HG02642 (cell line): ENCODE data around the gene TRIOBP.
"Not testable (repeated sequence)": the region's sequence is repeated elsewhere in the genome, so short reads cannot be mapped to it uniquely, and the experiment has no call there.

Source experiments
- ATAC-seq: cut with Tn5 transposase; IDR thresholded peaks from one replicate; pipeline ENCODE4 v1.9.1; 2021; ENCODE audit warnings: mild to moderate bottlenecking; ENCODE audit not compliant: unreplicated experiment, poor library complexity

Gene TRIOBP

DNA sequence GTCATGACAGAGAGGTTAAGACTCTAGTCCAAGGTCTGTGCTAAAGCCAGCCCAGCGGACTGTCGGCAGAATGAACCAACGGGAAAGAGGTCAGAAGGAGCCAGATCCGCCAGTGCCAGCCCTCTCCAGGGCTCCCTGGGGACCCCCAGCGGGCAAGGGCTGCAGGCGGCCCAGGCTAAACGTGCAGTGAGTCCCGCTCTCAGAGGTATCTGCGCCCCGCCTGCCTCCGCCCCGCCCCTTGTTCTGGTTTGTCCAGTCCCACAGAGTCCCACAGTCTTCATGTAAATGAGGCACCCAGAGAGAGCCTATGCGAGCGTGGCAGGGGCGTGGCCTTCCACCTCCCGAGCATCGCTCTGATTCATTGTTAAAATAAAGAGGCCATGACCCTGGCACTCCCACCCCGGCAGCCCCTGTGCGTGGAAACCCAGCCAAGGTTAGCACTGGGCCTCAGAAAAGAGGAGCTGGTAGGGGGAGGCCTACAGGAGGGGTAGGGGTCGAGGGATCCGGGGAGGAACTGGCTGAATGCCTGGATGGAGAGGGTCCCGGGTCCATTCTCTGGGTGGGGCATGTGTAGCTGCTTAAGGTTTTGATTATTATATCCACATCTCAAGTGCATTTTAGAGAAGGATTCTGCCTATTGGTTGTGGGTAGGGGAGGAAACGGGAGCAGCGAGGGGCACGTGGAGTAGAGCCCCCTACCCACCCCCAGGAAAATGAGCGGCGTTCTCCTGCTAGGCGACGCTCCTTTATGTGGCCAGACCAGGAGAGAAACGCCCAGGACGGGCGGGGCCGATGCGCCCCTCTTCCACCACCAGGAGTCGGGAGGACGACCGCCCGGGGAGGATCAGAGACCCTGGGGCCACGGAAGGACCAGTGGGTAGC, at the start of gene TRIOBP:
Gene TRIOBP, plus strand, starts transcription at position 392 of the 881 bp plus-strand sequence. CDS start 4,318 bp downstream, outside the sequence.
- ATAC-seq, result peak; percentile 90

- ATAC-seq, result no peak
Observed at GRCh38 chr22:37647317-37647716, 49.5 kb upstream of the TRIOBP start.

GRCh38 chr22:37647928-37648327, 48.9 kb upstream of the TRIOBP start:
- ATAC-seq, result no peak

DNA sequence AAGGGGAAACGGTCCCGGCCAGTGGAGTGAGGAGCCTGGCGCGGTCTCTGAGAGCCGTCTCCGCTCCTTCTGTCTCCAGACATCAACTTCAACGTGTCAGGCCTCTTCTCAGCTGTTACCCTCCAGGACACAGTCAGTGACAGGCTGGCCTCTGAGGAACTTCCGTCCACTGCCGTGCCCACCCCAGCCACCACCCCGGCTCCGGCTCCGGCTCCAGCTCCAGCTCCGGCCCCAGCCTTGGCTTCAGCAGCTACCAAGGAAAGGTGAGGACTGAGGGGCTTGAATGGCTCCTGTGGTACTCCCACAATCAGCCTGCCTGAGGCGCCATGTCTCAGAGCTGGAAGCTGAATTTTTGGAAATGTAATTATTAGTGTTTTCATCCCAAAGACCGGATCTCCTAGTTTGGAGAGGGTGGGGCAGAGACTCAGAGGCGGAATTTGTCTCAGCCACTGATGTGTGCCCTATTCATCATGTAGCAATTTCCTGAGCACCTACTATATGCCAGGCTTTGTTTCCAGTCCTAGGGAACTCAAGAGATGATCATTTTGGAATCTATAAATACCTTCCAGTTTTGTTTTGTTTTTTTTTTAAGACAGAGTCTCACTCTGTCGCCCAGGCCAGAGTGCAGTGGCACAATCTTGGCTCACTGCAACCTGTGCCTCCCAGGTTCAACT, 46.2 kb upstream of the TRIOBP start:
- ATAC-seq, result no peak

DNA sequence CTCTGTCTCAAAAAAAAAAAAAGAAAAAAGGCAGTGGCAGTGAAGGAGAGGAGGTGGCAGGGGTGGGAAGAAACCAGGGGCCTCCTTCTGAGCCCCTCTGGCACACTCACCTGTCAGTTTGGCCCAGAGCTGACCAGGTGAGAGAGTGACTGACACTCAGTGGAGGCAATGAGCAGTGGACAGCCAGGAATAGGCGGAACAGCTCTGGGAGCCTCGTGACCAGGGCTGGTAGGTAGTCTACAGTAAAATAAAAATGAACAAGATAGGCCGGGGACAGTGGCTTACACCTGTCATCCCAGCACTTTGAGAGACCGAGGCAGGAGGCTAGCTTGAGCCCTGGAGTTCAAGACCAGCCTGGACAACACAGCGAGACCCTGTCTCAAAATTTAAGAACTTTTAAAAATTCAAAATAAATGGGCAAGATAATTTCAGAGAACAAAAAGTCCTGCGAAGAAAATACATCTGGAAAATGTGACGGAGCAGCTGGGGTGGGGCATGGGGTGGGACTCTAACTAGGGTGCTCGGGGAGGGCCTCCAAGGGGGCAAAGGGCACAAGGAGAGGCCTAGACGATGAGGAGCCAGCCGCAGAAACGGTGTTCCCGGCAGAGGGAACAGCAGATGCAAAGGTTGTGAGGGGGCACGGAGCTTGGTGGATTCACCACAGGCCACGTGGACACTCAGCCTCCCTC, 42.1 kb upstream of the TRIOBP start:
- no peak for ATAC-seq

DNA sequence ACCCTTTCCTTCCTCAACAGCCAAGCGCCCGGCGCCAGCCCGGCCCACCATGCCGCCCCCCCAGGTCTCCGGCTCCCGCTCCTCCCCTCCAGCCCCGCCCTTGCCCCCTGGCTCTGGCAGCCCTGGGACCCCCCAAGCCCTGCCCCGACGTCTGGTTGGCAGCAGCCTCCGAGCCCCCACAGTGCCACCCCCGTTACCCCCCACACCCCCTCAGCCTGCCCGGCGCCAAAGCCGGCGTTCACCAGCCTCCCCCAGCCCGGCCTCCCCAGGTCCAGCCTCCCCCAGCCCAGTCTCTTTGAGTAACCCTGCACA, 41.6 kb upstream of the TRIOBP start:
- ATAC-seq, result no peak

DNA sequence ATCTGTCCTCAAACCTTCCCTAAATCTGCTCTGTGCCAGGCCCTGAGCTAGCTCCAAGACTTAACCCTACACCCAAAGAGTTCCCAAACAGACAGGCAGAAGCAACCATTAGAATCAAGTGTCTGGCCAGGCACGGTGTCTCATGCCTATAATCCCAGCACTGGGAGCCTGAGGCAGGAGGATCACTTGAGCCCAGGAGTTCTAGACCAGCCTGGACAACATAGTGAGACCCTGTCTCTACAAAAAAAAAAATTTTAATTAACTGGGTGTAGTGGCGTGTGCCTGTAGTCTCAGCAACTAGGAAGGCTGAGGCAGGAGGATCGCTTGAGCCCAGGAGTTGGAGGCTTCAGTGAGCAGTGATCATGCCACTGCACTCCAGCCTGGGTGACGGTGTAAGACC, 40.3 kb upstream of the TRIOBP start:
- not testable (repeated sequence) for ATAC-seq

DNA sequence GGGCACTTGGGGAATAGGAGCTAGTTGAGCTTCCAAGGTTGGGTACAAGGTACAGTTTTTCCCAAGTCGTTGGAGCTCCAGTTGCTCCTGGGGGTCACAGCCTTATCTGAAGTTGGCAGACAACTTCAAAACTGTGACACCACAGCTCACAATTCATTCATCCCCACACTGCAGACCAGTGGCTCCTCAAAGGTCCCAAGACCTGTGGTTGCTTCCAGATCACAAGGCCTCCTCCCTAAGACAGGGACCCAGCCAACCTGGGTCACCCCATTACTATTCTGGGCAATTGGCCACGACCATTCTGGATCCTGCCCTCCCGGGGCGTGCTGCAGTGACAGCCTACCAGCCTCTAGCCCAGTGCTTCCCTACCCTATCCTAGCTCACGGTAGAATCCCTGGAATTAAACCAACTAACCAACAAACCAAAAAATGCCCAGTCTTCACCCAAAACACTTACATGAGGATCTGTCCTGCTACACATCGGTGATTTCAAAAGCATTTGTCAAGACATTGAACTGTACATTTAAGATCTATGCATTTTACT, 39.2 kb upstream of the TRIOBP start:
- no peak for ATAC-seq

DNA sequence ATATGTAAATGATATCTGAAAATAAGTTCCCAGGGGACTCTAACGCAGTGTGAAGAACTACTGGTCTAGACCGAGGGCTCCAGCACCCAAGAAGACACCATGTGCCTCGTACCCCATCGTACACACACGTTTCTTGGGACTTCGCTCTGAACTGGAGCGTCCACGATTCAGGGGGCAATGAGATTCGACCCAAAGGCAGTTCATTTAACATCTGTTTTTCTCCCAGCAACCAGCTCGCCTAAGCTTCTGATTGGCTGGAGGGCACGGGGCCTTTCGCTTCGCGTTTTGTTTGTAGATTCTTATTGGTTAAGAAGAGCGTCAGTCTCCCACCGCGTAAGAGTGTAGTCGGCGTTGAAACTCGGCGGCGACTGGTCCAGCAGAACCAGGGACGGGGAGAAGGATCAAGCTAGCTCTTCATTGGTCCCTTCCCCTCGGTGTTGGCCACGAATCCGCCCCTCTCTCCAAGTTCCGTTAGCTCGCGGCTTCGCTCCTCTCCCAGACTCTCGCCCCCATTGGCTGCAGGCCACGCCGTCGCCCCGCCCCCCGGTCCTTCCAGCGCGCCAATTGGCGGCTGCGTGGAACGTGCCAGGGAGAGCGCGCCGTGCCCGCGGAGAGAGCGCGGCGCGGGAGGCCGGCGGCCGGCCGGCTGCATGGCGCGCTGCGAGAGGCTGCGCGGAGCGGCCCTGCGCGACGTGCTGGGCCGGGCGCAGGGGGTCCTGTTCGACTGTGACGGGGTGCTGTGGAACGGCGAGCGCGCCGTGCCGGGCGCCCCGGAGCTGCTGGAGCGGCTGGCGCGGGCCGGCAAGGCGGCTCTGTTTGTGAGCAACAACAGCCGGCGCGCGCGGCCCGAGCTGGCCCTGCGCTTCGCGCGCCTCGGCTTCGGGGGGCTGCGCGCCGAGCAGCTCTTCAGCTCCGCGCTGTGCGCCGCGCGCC, 38.4 kb upstream of the TRIOBP start, which contains the start of gene PDXP:
Gene PDXP, plus strand, starts transcription at position 591 of the 933 bp plus-strand sequence. Its CDS starts 60 bp downstream, at position 651.
- ATAC-seq, result peak; percentile 82

DNA sequence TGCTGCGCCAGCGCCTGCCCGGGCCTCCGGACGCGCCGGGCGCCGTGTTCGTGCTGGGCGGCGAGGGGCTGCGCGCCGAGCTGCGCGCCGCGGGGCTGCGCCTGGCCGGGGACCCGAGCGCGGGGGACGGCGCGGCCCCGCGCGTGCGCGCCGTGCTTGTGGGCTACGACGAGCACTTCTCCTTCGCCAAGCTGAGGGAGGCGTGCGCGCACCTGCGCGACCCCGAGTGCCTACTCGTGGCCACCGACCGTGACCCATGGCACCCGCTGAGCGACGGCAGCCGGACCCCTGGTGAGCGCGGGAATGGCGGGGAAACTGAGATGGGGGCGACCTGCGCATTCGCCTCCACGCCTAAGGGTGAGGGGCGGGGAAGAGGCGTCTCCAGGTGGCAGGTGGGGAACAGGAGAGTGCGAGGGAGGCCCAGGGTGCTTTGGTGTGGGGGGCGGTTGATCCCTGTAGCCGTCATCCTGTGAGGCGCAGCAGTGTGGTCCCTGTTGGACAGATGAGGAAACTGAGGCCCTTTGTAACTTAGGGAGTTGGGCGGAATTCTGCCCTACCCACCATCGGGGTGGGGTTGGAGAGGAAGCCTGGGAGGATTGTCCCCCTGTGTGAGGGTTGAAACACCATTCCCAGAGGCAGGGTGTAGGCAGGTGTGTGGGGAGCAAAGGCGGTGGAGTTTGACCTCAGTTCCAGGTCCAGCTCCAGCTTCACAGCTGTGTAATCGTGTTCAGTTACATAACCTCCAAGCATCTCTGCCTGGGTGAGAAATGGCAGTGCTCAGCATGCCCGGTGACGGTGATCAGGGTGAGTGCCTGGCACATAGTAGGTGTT, 37.6 kb upstream of the TRIOBP start:
- peak; percentile 23 for ATAC-seq

DNA sequence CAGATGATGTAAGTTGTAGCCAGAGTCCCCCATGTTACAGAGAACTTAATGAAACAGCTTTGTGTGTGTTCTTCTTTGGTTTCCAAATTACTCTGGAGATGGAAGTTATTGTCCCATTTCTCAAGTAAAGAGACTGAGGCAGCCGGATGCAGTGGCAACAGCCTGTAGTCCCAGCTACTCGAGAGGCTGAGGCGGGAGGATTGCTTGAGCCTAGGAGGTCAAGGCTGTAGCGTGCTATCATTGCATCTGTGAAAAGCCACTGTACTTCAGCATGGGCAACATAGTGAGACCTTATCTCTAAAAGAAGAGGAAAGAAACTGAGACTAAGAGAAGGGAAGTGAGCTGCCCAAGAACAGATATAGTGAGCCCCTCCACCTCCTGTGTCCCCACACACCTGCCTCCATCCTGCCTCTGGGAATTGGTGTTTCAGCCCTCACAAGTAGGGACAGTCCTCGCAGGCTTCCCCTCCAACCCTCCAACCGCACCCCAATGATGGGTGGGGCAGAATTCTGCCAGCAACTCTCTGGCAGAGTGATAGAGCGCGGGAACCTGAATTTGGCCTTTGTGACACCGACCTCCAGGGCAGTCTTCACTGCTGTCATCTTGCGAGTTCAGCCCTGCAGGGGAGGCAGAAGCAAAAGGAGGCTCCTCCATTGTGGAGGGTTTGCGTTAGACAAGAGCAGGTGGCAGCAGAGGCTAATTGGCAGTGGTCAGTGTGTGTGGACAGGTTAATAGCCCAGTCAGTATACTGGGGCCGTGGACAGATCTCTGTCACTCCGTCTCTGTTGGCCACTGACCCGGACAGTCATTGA, 36.7 kb upstream of the TRIOBP start:
- no peak for ATAC-seq

DNA sequence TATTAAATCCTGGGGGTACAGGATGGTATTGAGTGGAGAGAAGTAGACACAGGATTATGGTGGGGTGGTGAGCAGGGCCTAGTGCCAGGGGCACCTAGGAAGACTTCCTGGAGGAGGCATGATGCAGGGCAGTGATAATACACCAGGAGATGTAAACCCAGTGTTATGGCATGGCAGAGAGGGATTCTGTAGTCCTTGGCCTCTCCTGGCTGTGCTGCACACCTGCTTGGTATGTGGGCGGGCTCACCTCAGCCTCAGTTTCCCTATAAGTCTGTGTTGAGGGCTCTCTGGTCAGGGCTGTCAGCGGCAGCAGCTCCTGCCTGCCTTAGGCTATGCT, 36.2 kb upstream of the TRIOBP start:
- ATAC-seq, result no peak

GRCh38 chr22:37661160-37661924, 35.5 kb upstream of the TRIOBP start:
- ATAC-seq, result no peak

DNA sequence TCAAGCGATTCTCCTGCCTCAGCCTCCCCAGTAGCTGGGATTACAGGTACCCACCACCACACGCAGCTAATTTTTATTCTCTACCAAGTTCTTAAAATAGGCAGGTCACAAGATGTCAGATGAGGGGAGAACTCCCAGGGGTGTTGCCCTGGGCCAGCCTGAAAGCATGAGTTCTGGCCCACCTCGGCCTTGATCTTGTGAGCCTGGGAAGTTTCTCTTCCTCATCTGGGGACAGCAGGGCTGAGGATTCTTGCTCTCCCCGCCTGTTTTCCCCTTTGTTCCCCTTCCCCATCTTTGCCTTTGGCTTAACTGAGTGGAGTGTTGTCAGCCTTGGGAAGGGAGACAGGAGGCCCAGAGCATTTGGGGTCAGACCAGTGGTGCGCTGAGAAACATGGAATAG, 34.8 kb upstream of the TRIOBP start:
- no peak for ATAC-seq

GRCh38 chr22:37663521-37664140, 33.2 kb upstream of the TRIOBP start:
- no peak for ATAC-seq

DNA sequence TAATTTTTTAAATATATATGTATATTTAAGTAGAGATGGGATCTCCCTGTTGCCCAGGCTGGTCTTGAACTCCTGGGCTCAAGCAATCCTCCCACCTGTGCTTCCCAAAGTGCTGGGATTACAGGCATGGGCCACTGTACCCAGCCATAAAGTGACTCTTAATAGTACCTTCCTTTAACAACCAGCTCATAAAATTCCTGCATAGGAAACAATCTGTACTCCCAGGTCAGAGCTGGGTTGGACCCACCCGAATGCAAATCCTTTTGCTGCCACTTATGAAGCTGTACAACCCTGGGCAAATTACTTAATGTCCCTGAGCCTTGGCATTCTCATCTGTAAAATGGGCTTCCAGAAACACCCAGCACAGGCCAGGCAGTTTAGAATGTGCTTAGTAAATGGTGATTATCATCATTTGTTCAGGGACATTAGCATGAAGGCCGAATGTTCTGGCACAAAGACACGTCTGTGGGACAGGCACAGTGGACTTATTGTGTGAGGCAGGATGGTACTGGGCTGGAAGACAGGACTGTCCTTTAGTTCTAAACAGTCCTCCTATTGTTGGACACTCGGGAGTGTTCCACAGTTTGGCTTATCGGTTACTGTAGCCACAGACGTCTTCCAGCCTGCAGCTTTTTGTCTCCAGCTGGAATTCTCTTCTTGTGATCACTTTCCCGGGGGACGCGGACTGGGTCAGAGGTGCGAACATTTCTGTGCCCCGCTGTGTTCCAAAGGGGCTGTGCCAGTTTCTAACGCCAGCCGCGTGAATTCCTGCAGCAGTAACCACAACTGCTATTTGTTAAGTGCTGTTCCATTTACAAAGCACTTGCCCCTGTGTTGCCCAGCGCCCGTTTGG, 32.4 kb upstream of the TRIOBP start:
- ATAC-seq, result no peak
